Fibroblast of lung (primary cell): ENCODE measurements around the gene STOM. TPM values are rescaled to one million over a fixed set of nuclear protein-coding genes. Genes with fewer than 3 reads are reported as not detected.

ENCODE experiments used
- DNase-seq, 2 donors: peaks; one replicate each; pipeline versions ENCODE4 v3.0.0 to v3.0.0-alpha.2; 2010; ENCODE audit warnings: low read depth in 2 of 2
- H2AFZ ChIP-seq: 2 replicates; pipeline ENCODE4 v1.5.1; 2012; ENCODE audit warnings: low read length, control low read depth, inconsistent platforms
- H3K27ac ChIP-seq: 2 replicates; pipeline ENCODE4 v1.5.1; 2011; ENCODE audit warnings: low read length, control low read depth; ENCODE audit not compliant: insufficient read depth
- H3K27me3 ChIP-seq: 2 replicates; pipeline ENCODE4 v1.5.1; 2011; ENCODE audit warnings: mild to moderate bottlenecking, low read length; ENCODE audit not compliant: control insufficient read depth, insufficient read depth
- H3K36me3 ChIP-seq: 2 replicates; pipeline ENCODE4 v1.5.1; 2011; ENCODE audit warnings: low read length; ENCODE audit not compliant: control insufficient read depth, insufficient read depth
- H3K4me1 ChIP-seq: 2 replicates; pipeline ENCODE4 v1.5.1; 2011; ENCODE audit warnings: low read length; ENCODE audit not compliant: control insufficient read depth, insufficient read depth; ENCODE audit errors: extremely low read depth
- H3K4me2 ChIP-seq: 2 replicates; pipeline ENCODE4 v1.5.1; 2011; ENCODE audit warnings: low read length, control low read depth; ENCODE audit not compliant: insufficient read depth; ENCODE audit errors: extremely low read depth
- H3K4me3 ChIP-seq, 4 experiments: fragments of 200-600 bp in 1 of 4; sonication (generic) in 1 of 4; replicated peaks in 1 of 4; 2 replicates each; pipeline ENCODE4 v1.5.1; 2011 to 2016; ENCODE audit warnings: low read length in 4 of 4, low read depth in 3 of 4, mild to moderate bottlenecking in 3 of 4, control low read depth in 2 of 4, inconsistent platforms in 1 of 4, mixed read lengths in 1 of 4; ENCODE audit not compliant: insufficient read depth in 1 of 4; ENCODE audit errors: control extremely low read depth in 1 of 4
- H3K79me2 ChIP-seq: 2 replicates; pipeline ENCODE4 v1.5.1; 2012; ENCODE audit warnings: mild to moderate bottlenecking, low read length, inconsistent platforms; ENCODE audit not compliant: control insufficient read depth, insufficient read depth
- H3K9ac ChIP-seq: 2 replicates; pipeline ENCODE4 v1.5.1; 2011; ENCODE audit warnings: mild to moderate bottlenecking, low read length, control low read depth; ENCODE audit not compliant: insufficient read depth
- H3K9me3 ChIP-seq: 2 replicates; pipeline ENCODE4 v1.5.1; 2012; ENCODE audit warnings: low read depth, low read length; ENCODE audit not compliant: control insufficient read depth, insufficient read depth
- H4K20me1 ChIP-seq: 2 replicates; pipeline ENCODE4 v1.5.1; 2011; ENCODE audit warnings: low read length; ENCODE audit not compliant: control insufficient read depth, insufficient read depth; ENCODE audit errors: extremely low read depth
- CTCF ChIP-seq, 2 donors: IDR thresholded peaks in 1 of 2; conservative IDR thresholded peaks in 1 of 2; 1 replicate in 1 of 2; 2 replicates in 1 of 2; pipeline ENCODE4 v1.5.1; 2011 to 2012; ENCODE audit warnings: low read length in 2 of 2, control low read depth in 1 of 2, inconsistent platforms in 1 of 2, low read depth in 1 of 2, mild to moderate bottlenecking in 1 of 2
- EZH2 ChIP-seq: IDR thresholded peaks from 2 replicates; pipeline ENCODE4 v1.5.1; 2012; ENCODE audit warnings: low read length, control low read depth, mild to moderate bottlenecking; ENCODE audit errors: missing control alignments
- polyA plus RNA-seq, 2 donors: library from polyadenylated mRNA; depleted of rRNA in 1 of 2; stranded (reverse) in 1 of 2; unstranded in 1 of 2; fragments of >200 nt; gene quantifications; 2 replicates each; pipeline ENCODE4 v1.2.1, GENCODE V29; 2011 to 2012; ENCODE audit warnings: missing spikeins in 1 of 2
- total RNA-seq: library from RNA; depleted of rRNA; stranded (reverse); fragments of >200 nt; gene quantifications from 2 replicates; pipeline ENCODE4 v1.2.1, GENCODE V29; 2014

STOM gene
- total and polyA plus RNA-seq, 2 donors (not counting 1 experiment from before 2014, with no cell fraction given) = 248 to 536 TPM

- peaks cover 72% of the 10 kb centered on the region for H3K79me2 ChIP-seq
- peaks cover 2% of the 10 kb centered on the region for H3K36me3 ChIP-seq
- DNase-seq = peak in 1 of 2 donors; percentile 62
- no peaks in the 10 kb centered on the region for H3K9me3 ChIP-seq
- no peaks in the 10 kb centered on the region for H3K27me3 ChIP-seq
- H3K4me2 ChIP-seq = no peak overlapping the region
- no peak for TF ChIP-seq EZH2
- no peak for TF ChIP-seq CTCF (conservative IDR thresholded peaks at IDR 0.05 in 1 of 2, IDR thresholded peaks at IDR 0.05 in 1 of 2; ENCODE audit: low read depth in 1 of 2, low read length in 2 of 2)
- no peak overlapping the region for H3K4me3 ChIP-seq
- H3K27ac ChIP-seq = peak overlapping the region; percentile 88
- H2AFZ ChIP-seq = no peak overlapping the region
- no peak overlapping the region for H3K9ac ChIP-seq
- no peaks in the 10 kb centered on the region for H4K20me1 ChIP-seq
- peaks cover 39% of the 10 kb centered on the region for H3K4me1 ChIP-seq
Measured at GRCh38 chr9:121359351-121360294, 10.4 kb downstream of the STOM start.

GRCh38 chr9:121358751-121359150, 11.3 kb downstream of the STOM start:
- TF ChIP-seq EZH2 (no peak), CTCF (conservative IDR thresholded peaks at IDR 0.05 in 1 of 2, IDR thresholded peaks at IDR 0.05 in 1 of 2; ENCODE audit: low read depth in 1 of 2, low read length in 2 of 2) (no peak)
- Histone ChIP-seq H2AFZ (no peak overlapping the region), H3K9me3 (no peaks in the 10 kb centered on the region), H3K27me3 (no peaks in the 10 kb centered on the region), H3K4me2 (peak overlapping the region; percentile 62), H4K20me1 (no peaks in the 10 kb centered on the region), H3K79me2 (peaks cover 63% of the 10 kb centered on the region), H3K9ac (no peak overlapping the region), H3K4me3 (no peak overlapping the region), H3K27ac (peak overlapping the region; percentile 43), H3K36me3 (peaks cover 2% of the 10 kb centered on the region), H3K4me1 (peaks cover 44% of the 10 kb centered on the region)
- DNase-seq = no peak

- H3K79me2 ChIP-seq = peaks cover 53% of the 10 kb centered on the region
Measured at GRCh38 chr9:121357011-121357410, 13.0 kb downstream of the STOM start.

More at GRCh38 chr9:121357011-121357410, 13.0 kb downstream of the STOM start:
- no peaks in the 10 kb centered on the region for H3K27me3 ChIP-seq
- no peak overlapping the region for H3K27ac ChIP-seq
- H3K9ac ChIP-seq = no peak overlapping the region
- no peaks in the 10 kb centered on the region for H3K9me3 ChIP-seq
- no peak overlapping the region for H3K4me2 ChIP-seq
- DNase-seq = no peak
- H3K4me1 ChIP-seq = peaks cover 45% of the 10 kb centered on the region
- H3K36me3 ChIP-seq = peaks cover 7% of the 10 kb centered on the region
- TF ChIP-seq CTCF (conservative IDR thresholded peaks at IDR 0.05 in 1 of 2, IDR thresholded peaks at IDR 0.05 in 1 of 2; ENCODE audit: low read depth in 1 of 2, low read length in 2 of 2) = no peak
- TF ChIP-seq EZH2 = no peak
- H2AFZ ChIP-seq = no peak overlapping the region
- no peak overlapping the region for H3K4me3 ChIP-seq
- no peaks in the 10 kb centered on the region for H4K20me1 ChIP-seq
